NCI-H1417 (cell line): Measurements from ENCODE around the gene DNAH14.
"Not testable (repeated sequence)": the region's sequence is repeated elsewhere in the genome, so short reads cannot be mapped to it uniquely, and the experiment has no call there.

Experiments
- DNase-seq, 3 experiments: peaks; one replicate each; lab custom pipeline; 2025; lab: John Stamatoyannopoulos, UW

DNAH14 gene

GRCh38 chr1:224929335-224930237 lies at the start of gene DNAH14:
Gene DNAH14 (plus strand): TSS chr1:224929675. CDS start chr1:224952703, 23,028 bp downstream.
- DNase-seq: peak; percentile 39 to 94 (median 90)

- DNase-seq: no peak
Measured at GRCh38 chr1:224880593-224881307, 48.7 kb upstream of the DNAH14 start.

GRCh38 chr1:224881308-224881692 lies 48.2 kb upstream of the DNAH14 start:
- not testable (repeated sequence) for DNase-seq

GRCh38 chr1:224881762-224882211 lies 47.7 kb upstream of the DNAH14 start:
- DNase-seq: no peak

- no peak for DNase-seq
Measured at GRCh38 chr1:224882264-224882663, 47.2 kb upstream of the DNAH14 start.

GRCh38 chr1:224883091-224883490 lies 46.4 kb upstream of the DNAH14 start:
- no peak for DNase-seq

- no peak for DNase-seq
Measured at GRCh38 chr1:224884361-224884801, 45.1 kb upstream of the DNAH14 start.

GRCh38 chr1:224885376-224885775 lies 44.1 kb upstream of the DNAH14 start:
- DNase-seq: not testable (repeated sequence)

GRCh38 chr1:224894915-224895314 lies 34.6 kb upstream of the DNAH14 start:
- DNase-seq: peak in 1 of 3 experiments; percentile 35

GRCh38 chr1:224896130-224896781 lies 33.2 kb upstream of the DNAH14 start:
- no peak for DNase-seq

- DNase-seq: no peak
Measured at GRCh38 chr1:224897529-224898327, 31.7 kb upstream of the DNAH14 start.

GRCh38 chr1:224898937-224899336 lies 30.5 kb upstream of the DNAH14 start:
- no peak for DNase-seq

GRCh38 chr1:224900062-224900630 lies 29.3 kb upstream of the DNAH14 start:
- no peak for DNase-seq

GRCh38 chr1:224901087-224901810 lies 28.2 kb upstream of the DNAH14 start:
- DNase-seq: no peak

- DNase-seq: no peak
Measured at GRCh38 chr1:224903955-224904354, 25.5 kb upstream of the DNAH14 start.

- no peak for DNase-seq
Measured at GRCh38 chr1:224906340-224906739, 23.1 kb upstream of the DNAH14 start.

- DNase-seq: no peak
Measured at GRCh38 chr1:224911217-224911616, 18.3 kb upstream of the DNAH14 start.

GRCh38 chr1:224914292-224914900 lies 15.1 kb upstream of the DNAH14 start:
- no peak for DNase-seq

GRCh38 chr1:224919508-224919907 lies 10.0 kb upstream of the DNAH14 start:
- no peak for DNase-seq

- DNase-seq: no peak
Measured at GRCh38 chr1:224920930-224921329, 8.5 kb upstream of the DNAH14 start.
